ENCODE data around the gene TP53BP2. TPM values are rescaled to one million over a fixed set of nuclear protein-coding genes. Genes with fewer than 3 reads are reported as not detected.
"Not testable (repeated sequence)": the region's sequence is repeated elsewhere in the genome, so short reads cannot be mapped to it uniquely, and the experiment has no call there.

TP53BP2 gene
- total RNA-seq, 1 donor from 2014 or later = 34.4 TPM

DNA sequence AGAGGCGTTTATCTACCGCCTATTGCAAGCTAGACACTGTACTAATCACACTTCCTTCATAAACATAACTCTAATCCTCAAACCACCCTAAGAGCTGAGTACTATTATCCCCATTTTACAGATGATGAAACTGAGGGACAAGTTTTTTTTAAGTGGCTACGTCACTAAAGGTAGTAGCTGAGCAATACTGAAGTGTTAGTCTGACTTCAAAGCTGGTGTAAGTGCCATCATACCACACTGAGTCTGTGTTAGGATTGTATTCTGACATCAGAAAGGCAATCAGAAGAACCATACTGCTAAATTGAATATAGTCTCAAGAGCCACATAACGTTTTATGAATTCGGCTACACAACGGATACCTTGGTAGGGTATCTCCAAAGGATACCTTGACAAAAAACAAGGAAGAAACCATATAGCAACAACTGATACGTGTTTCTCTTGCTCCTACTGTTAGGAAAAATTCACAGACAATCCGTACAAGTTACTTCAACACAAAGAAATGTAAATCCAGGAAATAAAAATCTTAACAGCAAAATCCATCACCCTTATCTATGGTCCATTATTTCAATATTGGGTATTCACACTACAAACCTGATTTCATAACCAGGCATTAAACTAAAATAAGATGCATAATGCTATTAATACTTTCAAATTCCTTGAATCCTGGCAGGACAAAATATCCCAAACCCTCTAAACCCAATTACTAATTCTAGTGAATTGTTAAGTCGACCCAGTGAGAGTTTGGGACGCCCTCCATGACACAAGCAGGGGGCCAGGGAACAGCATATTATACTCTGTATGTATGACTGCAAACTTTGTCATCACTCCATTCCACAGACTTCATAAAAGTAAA lies 1.6 kb downstream of the TP53BP2 start:
- H3K4me1 ChIP-seq (ENCODE audit: control insufficient read depth in 3 of 3, insufficient read depth in 3 of 3, low read length in 3 of 3) = peaks cover 3 to 14% (median 11%) of the 10 kb centered on the region in 3 donors
- H3K27ac ChIP-seq (ENCODE audit: low read depth, low read length) = peak overlapping the region; percentile 90

DNA sequence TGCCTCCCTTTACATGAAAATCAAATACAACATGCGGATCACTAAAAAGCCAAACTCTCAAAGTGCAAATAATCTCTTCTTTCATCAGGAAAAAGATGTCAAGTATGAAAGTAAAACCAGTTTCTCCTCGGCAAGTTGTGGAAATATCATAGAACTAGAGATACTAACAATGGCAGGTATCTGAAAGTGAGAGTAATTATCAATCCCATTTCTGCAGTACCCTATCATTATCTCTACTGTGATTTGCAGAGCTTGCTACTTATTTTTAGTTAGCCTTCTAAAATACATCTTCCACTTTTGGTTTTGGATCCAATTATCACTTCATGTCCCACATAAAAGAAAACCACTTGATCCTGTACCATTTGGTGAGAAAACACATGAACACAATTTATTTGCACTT lies 3.0 kb downstream of the TP53BP2 start:
- no peak overlapping the region for H3K9ac ChIP-seq (ENCODE audit: low read depth in 1 of 3, low read length in 3 of 3)
- H3K4me1 ChIP-seq (ENCODE audit: control insufficient read depth in 3 of 3, insufficient read depth in 3 of 3, low read length in 3 of 3) = peaks cover 10 to 19% (median 16%) of the 10 kb centered on the region in 3 donors
- no peak overlapping the region for H3K4me3 ChIP-seq (ENCODE audit: low read length in 3 of 3)
- H3K9me3 ChIP-seq (ENCODE audit: control insufficient read depth in 3 of 3, low read length in 3 of 3) = no peaks in the 10 kb centered on the region
- no peak overlapping the region for H3K27ac ChIP-seq (ENCODE audit: low read depth, low read length)
- no peaks in the 10 kb centered on the region for H3K27me3 ChIP-seq (ENCODE audit: control insufficient read depth in 3 of 3, insufficient read depth in 3 of 3, low read length in 3 of 3)
- H3K36me3 ChIP-seq (ENCODE audit: control insufficient read depth in 3 of 3, insufficient read depth in 3 of 3, low read length in 3 of 3) = no peaks in the 10 kb centered on the region

More for the DNA sequence above, 1.6 kb downstream of the TP53BP2 start:
- Histone ChIP-seq H3K27me3 (ENCODE audit: control insufficient read depth in 3 of 3, insufficient read depth in 3 of 3, low read length in 3 of 3) (no peaks in the 10 kb centered on the region), H3K36me3 (ENCODE audit: control insufficient read depth in 3 of 3, insufficient read depth in 3 of 3, low read length in 3 of 3) (no peaks in the 10 kb centered on the region), H3K9ac (ENCODE audit: low read depth in 1 of 3, low read length in 3 of 3) (peak overlapping the region; percentile 77 to 87 (median 79)), H3K4me3 (ENCODE audit: low read length in 3 of 3) (peak overlapping the region; percentile 58 to 90 (median 75)), H3K9me3 (ENCODE audit: control insufficient read depth in 3 of 3, low read length in 3 of 3) (no peaks in the 10 kb centered on the region)

DNA sequence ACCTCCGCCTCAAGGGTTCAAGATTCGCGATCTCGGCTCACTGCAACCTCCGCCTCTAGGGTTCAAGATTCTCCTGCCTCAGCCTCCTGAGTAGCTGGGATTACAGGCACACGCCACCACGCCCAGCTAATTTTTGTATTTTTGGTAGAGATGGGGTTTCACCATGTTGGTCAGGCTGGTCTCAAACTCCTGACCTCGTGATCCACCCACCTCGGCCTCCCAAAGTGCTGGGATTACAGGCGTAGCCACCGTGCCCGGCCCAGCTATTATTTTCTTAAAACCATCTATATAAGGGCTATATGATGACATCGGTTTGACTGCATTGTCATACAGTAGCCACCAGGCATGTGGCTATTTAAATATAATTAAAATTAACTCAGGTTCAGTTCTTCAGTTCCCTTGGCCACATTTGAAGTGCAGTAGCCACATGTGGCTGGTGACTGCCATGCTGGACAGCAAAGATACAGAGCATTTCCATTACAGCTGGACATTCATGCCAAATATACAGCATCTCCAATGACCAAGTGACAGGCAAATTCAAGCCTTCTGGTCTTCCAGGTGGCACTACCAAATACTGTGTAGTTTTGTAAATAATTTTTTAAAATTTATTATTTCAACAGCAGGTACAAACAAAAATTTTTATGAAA lies 3.6 kb downstream of the TP53BP2 start:
- H3K9ac ChIP-seq (ENCODE audit: low read depth in 1 of 3, low read length in 3 of 3); H3K36me3 ChIP-seq (ENCODE audit: control insufficient read depth in 3 of 3, insufficient read depth in 3 of 3, low read length in 3 of 3); H3K4me3 ChIP-seq (ENCODE audit: low read length in 3 of 3); H3K27me3 ChIP-seq (ENCODE audit: control insufficient read depth in 3 of 3, insufficient read depth in 3 of 3, low read length in 3 of 3); H3K27ac ChIP-seq (ENCODE audit: low read depth, low read length); H3K9me3 ChIP-seq (ENCODE audit: control insufficient read depth in 3 of 3, low read length in 3 of 3): not testable (repeated sequence)
- H3K4me1 ChIP-seq (ENCODE audit: control insufficient read depth in 3 of 3, insufficient read depth in 3 of 3, low read length in 3 of 3) = peaks cover 16 to 22% (median 21%) of the 10 kb centered on the region in 3 donors

DNA sequence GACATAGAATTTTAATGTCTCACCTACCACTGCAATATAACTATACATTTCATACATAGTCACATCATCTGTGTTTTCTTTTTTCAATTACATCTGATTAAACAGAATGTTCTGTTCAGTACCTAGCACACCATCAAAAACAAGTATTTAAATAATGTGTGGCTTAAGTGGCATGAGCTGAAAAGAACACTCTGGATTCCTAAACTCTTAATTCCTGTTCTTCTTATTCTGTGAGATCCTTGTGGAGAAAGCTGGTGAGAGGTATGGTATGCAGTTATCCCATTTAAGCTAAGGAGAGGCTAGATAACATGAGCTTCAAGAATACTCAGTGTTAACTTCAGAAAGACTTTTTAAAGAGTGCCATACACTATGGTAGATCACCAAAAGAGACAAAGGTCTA lies 5.5 kb downstream of the TP53BP2 start:
- Histone ChIP-seq H3K9me3 (ENCODE audit: control insufficient read depth in 3 of 3, low read length in 3 of 3) (no peaks in the 10 kb centered on the region), H3K9ac (ENCODE audit: low read depth in 1 of 3, low read length in 3 of 3) (no peak overlapping the region), H3K27ac (ENCODE audit: low read depth, low read length) (peak overlapping the region; percentile 27), H3K27me3 (ENCODE audit: control insufficient read depth in 3 of 3, insufficient read depth in 3 of 3, low read length in 3 of 3) (no peaks in the 10 kb centered on the region), H3K36me3 (ENCODE audit: control insufficient read depth in 3 of 3, insufficient read depth in 3 of 3, low read length in 3 of 3) (no peaks in the 10 kb centered on the region), H3K4me1 (ENCODE audit: control insufficient read depth in 3 of 3, insufficient read depth in 3 of 3, low read length in 3 of 3) (peaks cover 20 to 33% (median 29%) of the 10 kb centered on the region in 3 donors), H3K4me3 (ENCODE audit: low read length in 3 of 3) (no peak overlapping the region)

DNA sequence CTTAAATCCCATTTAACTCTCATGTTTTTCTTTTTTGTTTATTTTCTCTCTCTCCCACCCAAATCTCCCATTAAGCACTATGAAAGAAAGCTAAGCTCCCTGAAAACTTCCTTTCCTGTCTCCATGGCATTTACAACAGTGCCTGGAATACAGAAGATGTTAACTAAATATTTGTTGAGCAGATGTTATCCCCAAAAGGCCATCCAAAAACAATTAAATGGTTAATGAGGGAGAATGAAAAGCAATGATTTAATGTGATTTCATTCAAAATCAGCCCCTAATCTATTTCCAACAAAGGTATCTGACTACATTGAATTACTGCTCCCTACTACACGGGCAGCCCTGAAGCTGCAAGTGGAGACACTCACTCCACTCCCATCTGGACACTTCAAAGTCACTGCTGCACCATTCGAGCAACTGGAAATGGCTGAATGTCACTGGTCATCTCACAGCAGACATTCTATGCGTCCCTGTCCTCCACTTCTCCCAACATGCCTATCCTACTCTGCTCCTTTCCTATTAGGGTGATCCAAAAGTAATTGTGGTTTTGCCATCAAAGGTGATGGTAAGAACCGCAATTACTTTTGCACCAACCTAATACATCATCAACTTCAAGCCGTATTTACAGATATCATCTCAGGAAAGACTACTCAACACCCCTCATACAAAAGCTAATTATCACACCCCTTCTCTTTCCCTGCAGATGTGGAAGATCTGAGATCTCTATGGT lies 7.5 kb downstream of the TP53BP2 start:
- Histone ChIP-seq H3K27ac (ENCODE audit: low read depth, low read length) (no peak overlapping the region), H3K27me3 (ENCODE audit: control insufficient read depth in 3 of 3, insufficient read depth in 3 of 3, low read length in 3 of 3) (no peaks in the 10 kb centered on the region), H3K4me3 (ENCODE audit: low read length in 3 of 3) (no peak overlapping the region), H3K4me1 (ENCODE audit: control insufficient read depth in 3 of 3, insufficient read depth in 3 of 3, low read length in 3 of 3) (peaks cover 20 to 29% (median 26%) of the 10 kb centered on the region in 3 donors), H3K36me3 (ENCODE audit: control insufficient read depth in 3 of 3, insufficient read depth in 3 of 3, low read length in 3 of 3) (no peaks in the 10 kb centered on the region), H3K9ac (ENCODE audit: low read depth in 1 of 3, low read length in 3 of 3) (no peak overlapping the region), H3K9me3 (ENCODE audit: control insufficient read depth in 3 of 3, low read length in 3 of 3) (no peaks in the 10 kb centered on the region)

DNA sequence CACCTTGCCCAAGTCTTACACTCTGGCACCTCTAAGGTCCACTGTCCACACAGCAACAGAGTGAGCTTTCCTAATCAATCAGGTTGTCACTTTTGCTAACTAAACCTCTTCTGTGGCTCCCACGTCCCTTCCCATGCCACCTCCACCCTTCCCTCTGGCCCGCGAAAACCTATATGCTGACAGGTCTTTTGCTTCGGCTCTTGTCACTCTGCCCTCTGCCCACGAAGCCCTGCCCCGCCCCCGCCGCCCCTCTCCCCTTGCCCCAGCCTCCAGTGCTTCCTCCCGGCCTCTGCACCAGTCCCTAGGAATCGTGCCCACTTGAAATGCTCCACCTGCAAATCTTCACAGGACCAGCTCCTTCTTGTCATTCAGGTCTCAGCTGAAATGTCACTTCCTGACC lies 8.1 kb downstream of the TP53BP2 start:
- no peaks in the 10 kb centered on the region for H3K36me3 ChIP-seq (ENCODE audit: control insufficient read depth in 3 of 3, insufficient read depth in 3 of 3, low read length in 3 of 3)
- no peaks in the 10 kb centered on the region for H3K9me3 ChIP-seq (ENCODE audit: control insufficient read depth in 3 of 3, low read length in 3 of 3)
- H3K27me3 ChIP-seq (ENCODE audit: control insufficient read depth in 3 of 3, insufficient read depth in 3 of 3, low read length in 3 of 3) = no peaks in the 10 kb centered on the region
- no peak overlapping the region for H3K9ac ChIP-seq (ENCODE audit: low read depth in 1 of 3, low read length in 3 of 3)
- H3K4me1 ChIP-seq (ENCODE audit: control insufficient read depth in 3 of 3, insufficient read depth in 3 of 3, low read length in 3 of 3) = peaks cover 22 to 30% (median 28%) of the 10 kb centered on the region in 3 donors
- H3K4me3 ChIP-seq (ENCODE audit: low read length in 3 of 3) = no peak overlapping the region
- H3K27ac ChIP-seq (ENCODE audit: low read depth, low read length) = no peak overlapping the region

DNA sequence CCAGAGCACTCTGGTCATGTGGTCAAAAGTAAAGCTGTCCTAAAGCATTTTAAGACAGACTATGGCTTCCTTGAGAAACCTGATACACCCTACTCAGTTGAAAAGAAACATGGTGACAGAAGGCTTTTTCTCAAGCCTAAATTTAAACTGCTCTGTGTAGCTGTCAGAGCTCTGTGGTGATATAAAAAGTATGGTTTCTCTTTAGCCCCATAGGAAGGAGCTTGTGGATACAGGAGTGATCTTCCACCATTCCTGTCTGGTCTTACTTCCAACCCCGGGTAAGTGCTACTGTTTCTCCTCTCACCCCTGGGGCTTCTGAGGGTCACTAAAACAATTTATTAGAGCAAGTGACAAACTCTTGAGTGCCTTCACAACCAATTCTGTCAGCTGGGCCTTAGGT lies 8.5 kb downstream of the TP53BP2 start:
- no peaks in the 10 kb centered on the region for H3K27me3 ChIP-seq (ENCODE audit: control insufficient read depth in 3 of 3, insufficient read depth in 3 of 3, low read length in 3 of 3)
- no peak overlapping the region for H3K9ac ChIP-seq (ENCODE audit: low read depth in 1 of 3, low read length in 3 of 3)
- no peaks in the 10 kb centered on the region for H3K9me3 ChIP-seq (ENCODE audit: control insufficient read depth in 3 of 3, low read length in 3 of 3)
- H3K27ac ChIP-seq (ENCODE audit: low read depth, low read length) = no peak overlapping the region
- peaks cover 27 to 34% (median 32%) of the 10 kb centered on the region in 3 donors for H3K4me1 ChIP-seq (ENCODE audit: control insufficient read depth in 3 of 3, insufficient read depth in 3 of 3, low read length in 3 of 3)
- H3K4me3 ChIP-seq (ENCODE audit: low read length in 3 of 3) = no peak overlapping the region
- H3K36me3 ChIP-seq (ENCODE audit: control insufficient read depth in 3 of 3, insufficient read depth in 3 of 3, low read length in 3 of 3) = no peaks in the 10 kb centered on the region

- no peak overlapping the region for H3K27ac ChIP-seq (ENCODE audit: low read depth, low read length)
- no peaks in the 10 kb centered on the region for H3K36me3 ChIP-seq (ENCODE audit: control insufficient read depth in 3 of 3, insufficient read depth in 3 of 3, low read length in 3 of 3)
- peaks cover 28 to 38% (median 35%) of the 10 kb centered on the region in 3 donors for H3K4me1 ChIP-seq (ENCODE audit: control insufficient read depth in 3 of 3, insufficient read depth in 3 of 3, low read length in 3 of 3)
- no peak overlapping the region for H3K9ac ChIP-seq (ENCODE audit: low read depth in 1 of 3, low read length in 3 of 3)
- no peaks in the 10 kb centered on the region for H3K27me3 ChIP-seq (ENCODE audit: control insufficient read depth in 3 of 3, insufficient read depth in 3 of 3, low read length in 3 of 3)
- H3K9me3 ChIP-seq (ENCODE audit: control insufficient read depth in 3 of 3, low read length in 3 of 3) = no peaks in the 10 kb centered on the region
- no peak overlapping the region for H3K4me3 ChIP-seq (ENCODE audit: low read length in 3 of 3)
These were observed 9.2 kb downstream of the TP53BP2 start for GRCh38 chr1:223836586-223836985.

DNA sequence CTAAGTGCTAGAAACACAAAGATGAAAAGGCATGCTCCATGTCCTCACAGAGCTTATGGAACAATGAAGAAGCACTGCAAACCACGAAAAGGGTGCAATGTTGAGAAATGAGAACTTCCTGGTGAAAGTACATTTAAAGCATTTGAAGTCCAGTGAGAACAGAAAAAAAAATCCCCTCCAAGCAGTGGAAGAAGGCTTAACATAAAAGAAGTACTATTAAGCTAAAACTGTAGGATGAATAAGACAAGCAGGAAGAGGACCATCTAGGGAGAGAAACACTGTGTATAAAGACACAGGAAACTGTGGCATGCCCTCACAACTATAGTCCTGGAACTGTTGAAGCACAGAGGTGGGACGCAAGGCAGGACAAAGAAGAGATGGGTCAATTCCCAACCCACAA lies 10.0 kb downstream of the TP53BP2 start:
- Histone ChIP-seq H3K4me1 (ENCODE audit: control insufficient read depth in 3 of 3, insufficient read depth in 3 of 3, low read length in 3 of 3) (peaks cover 28 to 38% (median 32%) of the 10 kb centered on the region in 3 donors), H3K27ac (ENCODE audit: low read depth, low read length) (peak overlapping the region; percentile 10), H3K9ac (ENCODE audit: low read depth in 1 of 3, low read length in 3 of 3) (no peak overlapping the region), H3K9me3 (ENCODE audit: control insufficient read depth in 3 of 3, low read length in 3 of 3) (no peaks in the 10 kb centered on the region), H3K36me3 (ENCODE audit: control insufficient read depth in 3 of 3, insufficient read depth in 3 of 3, low read length in 3 of 3) (no peaks in the 10 kb centered on the region), H3K4me3 (ENCODE audit: low read length in 3 of 3) (no peak overlapping the region), H3K27me3 (ENCODE audit: control insufficient read depth in 3 of 3, insufficient read depth in 3 of 3, low read length in 3 of 3) (no peaks in the 10 kb centered on the region)
